SK-N-SH treated with all-trans-retinoic acid at 6 μM for 48 hours (cell line): ENCODE data around the gene CRTC3.

Source experiments
- ATAC-seq: fragments of 200-7000 bp; cut with Tn5 transposase; 3 replicates; pipeline ENCODE4 v1.9.1; 2020; ENCODE audit warnings: mild to moderate bottlenecking, moderate library complexity
- ARNTL ChIP-seq: fragments of 450-650 bp; formaldehyde crosslinking; IDR thresholded peaks from 2 replicates; pipeline ENCODE4 v1.5.0; 2020; ENCODE audit warnings: low read depth, mild to moderate bottlenecking, moderate library complexity, borderline replicate concordance
- CSDC2 ChIP-seq: fragments of 250-450 bp; sonication (Bioruptor Pico); IDR thresholded peaks from 2 replicates; pipeline ENCODE4 v1.5.0; 2020; ENCODE audit warnings: mild to moderate bottlenecking, moderate library complexity
- ESRRG ChIP-seq: fragments of 250-450 bp; sonication (Bioruptor Pico); IDR thresholded peaks from 2 replicates; pipeline ENCODE4 v1.6.1; 2021; ENCODE audit warnings: mild to moderate bottlenecking
- GLIS3 ChIP-seq: fragments of 250-450 bp; sonication (Bioruptor Pico); IDR thresholded peaks from 2 replicates; pipeline ENCODE4 v1.5.0; 2020; ENCODE audit warnings: mild to moderate bottlenecking, moderate library complexity
- ISL1 ChIP-seq: fragments of 250-450 bp; sonication (Bioruptor Pico); IDR thresholded peaks from 2 replicates; pipeline ENCODE4 v2.1.2; 2022; ENCODE audit warnings: mild to moderate bottlenecking, moderate library complexity
- OSR1 ChIP-seq: fragments of 250-450 bp; sonication (Bioruptor Pico); IDR thresholded peaks from 2 replicates; pipeline ENCODE4 v1.8.0; 2022; ENCODE audit warnings: moderate library complexity, mild to moderate bottlenecking, inconsistent platforms
- POU6F1 ChIP-seq: fragments of 250-450 bp; sonication (Bioruptor Pico); IDR thresholded peaks from 2 replicates; pipeline ENCODE4 v1.8.0; 2021; ENCODE audit warnings: low read depth, mild to moderate bottlenecking, moderate library complexity, borderline replicate concordance
- PPARA ChIP-seq: fragments of 250-450 bp; sonication (Bioruptor Pico); IDR thresholded peaks from 2 replicates; pipeline ENCODE4 v1.5.0; 2020; ENCODE audit warnings: mild to moderate bottlenecking, borderline replicate concordance
- RARB ChIP-seq: fragments of 250-450 bp; sonication (Bioruptor Pico); IDR thresholded peaks from 2 replicates; pipeline ENCODE4 v1.8.0; 2021; ENCODE audit warnings: mild to moderate bottlenecking, moderate library complexity
- SNAI2 ChIP-seq: fragments of 250-450 bp; sonication (Bioruptor Pico); IDR thresholded peaks from 2 replicates; pipeline ENCODE4 v1.5.0; 2020; ENCODE audit warnings: mild to moderate bottlenecking, moderate library complexity
- TCF4 ChIP-seq: fragments of 250-450 bp; sonication (Bioruptor Pico); IDR thresholded peaks from 2 replicates; pipeline ENCODE4 v1.8.0; 2021; ENCODE audit warnings: mild to moderate bottlenecking, moderate library complexity, borderline replicate concordance
- TOX ChIP-seq: fragments of 250-450 bp; sonication (Bioruptor Pico); IDR thresholded peaks from 2 replicates; pipeline ENCODE4 v1.8.0; 2021; ENCODE audit warnings: mild to moderate bottlenecking, moderate library complexity, borderline replicate concordance
- TSHZ2 ChIP-seq: fragments of 250-450 bp; sonication (Bioruptor Pico); IDR thresholded peaks from 2 replicates; pipeline ENCODE4 v1.5.0; 2020; ENCODE audit warnings: mild to moderate bottlenecking, moderate library complexity
- ZFP3 ChIP-seq: fragments of 250-450 bp; sonication (Bioruptor Pico); IDR thresholded peaks from 2 replicates; pipeline ENCODE4 v1.5.0; 2020; ENCODE audit warnings: mild to moderate bottlenecking, moderate library complexity
- ZFP30 ChIP-seq: fragments of 450-650 bp; formaldehyde crosslinking; IDR thresholded peaks from 2 replicates; pipeline ENCODE4 v1.5.0; 2022; ENCODE audit warnings: mild to moderate bottlenecking, moderate library complexity
- ZNF565 ChIP-seq: fragments of 450-650 bp; formaldehyde crosslinking; conservative IDR thresholded peaks from 2 replicates; pipeline ENCODE4 v1.5.0; 2020; ENCODE audit warnings: low read depth, mild to moderate bottlenecking, moderate library complexity
- ZNF70 ChIP-seq: fragments of 450-650 bp; formaldehyde crosslinking; IDR thresholded peaks from 2 replicates; pipeline ENCODE4 v1.5.0; 2020; ENCODE audit warnings: mild to moderate bottlenecking, moderate library complexity
- ZNF8 ChIP-seq: fragments of 450-650 bp; formaldehyde crosslinking; IDR thresholded peaks from 2 replicates; pipeline ENCODE4 v1.5.0; 2020; ENCODE audit warnings: mild to moderate bottlenecking, moderate library complexity
- TF ChIP-seq, protein P1 (sequence below): fragments of 250-450 bp; sonication (Bioruptor Pico); IDR thresholded peaks from 2 replicates; pipeline ENCODE4 v1.5.1; 2020; ENCODE audit warnings: low read depth, mild to moderate bottlenecking, moderate library complexity
- TF ChIP-seq, protein P2 (sequence below): fragments of 250-450 bp; sonication (Bioruptor Pico); IDR thresholded peaks from 2 replicates; pipeline ENCODE4 v1.5.1; 2021; ENCODE audit warnings: mild to moderate bottlenecking, moderate library complexity

CRTC3 gene

DNA sequence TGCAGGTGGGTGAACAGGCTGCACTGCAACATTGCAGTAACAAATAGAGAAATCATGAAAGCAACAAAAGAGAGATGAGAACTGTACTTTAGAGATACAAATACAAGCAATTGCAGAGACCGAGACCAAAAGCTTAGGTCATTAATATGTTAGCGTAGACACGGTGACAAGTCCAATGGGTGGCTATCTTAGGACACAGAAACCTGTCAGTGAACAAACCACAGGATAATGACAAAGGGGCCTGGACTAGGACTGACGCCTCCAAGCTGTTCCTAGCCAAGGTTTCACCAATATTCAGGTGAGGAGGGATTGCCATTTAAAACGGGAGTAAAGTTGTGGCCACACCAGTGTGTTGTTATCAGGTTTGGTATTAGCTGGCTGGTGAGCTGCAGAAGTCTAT is 145.7 kb downstream of the CRTC3 start:
- TF ChIP-seq ISL1 (CRISPR knock-in tag) = no peak
- no peak for TF ChIP-seq POU6F1 (CRISPR knock-in tag)
- no peak for TF ChIP-seq GLIS3 (CRISPR knock-in tag)
- TF ChIP-seq, all 23 proteins: peak for 0
- ATAC-seq = no peak

DNA sequence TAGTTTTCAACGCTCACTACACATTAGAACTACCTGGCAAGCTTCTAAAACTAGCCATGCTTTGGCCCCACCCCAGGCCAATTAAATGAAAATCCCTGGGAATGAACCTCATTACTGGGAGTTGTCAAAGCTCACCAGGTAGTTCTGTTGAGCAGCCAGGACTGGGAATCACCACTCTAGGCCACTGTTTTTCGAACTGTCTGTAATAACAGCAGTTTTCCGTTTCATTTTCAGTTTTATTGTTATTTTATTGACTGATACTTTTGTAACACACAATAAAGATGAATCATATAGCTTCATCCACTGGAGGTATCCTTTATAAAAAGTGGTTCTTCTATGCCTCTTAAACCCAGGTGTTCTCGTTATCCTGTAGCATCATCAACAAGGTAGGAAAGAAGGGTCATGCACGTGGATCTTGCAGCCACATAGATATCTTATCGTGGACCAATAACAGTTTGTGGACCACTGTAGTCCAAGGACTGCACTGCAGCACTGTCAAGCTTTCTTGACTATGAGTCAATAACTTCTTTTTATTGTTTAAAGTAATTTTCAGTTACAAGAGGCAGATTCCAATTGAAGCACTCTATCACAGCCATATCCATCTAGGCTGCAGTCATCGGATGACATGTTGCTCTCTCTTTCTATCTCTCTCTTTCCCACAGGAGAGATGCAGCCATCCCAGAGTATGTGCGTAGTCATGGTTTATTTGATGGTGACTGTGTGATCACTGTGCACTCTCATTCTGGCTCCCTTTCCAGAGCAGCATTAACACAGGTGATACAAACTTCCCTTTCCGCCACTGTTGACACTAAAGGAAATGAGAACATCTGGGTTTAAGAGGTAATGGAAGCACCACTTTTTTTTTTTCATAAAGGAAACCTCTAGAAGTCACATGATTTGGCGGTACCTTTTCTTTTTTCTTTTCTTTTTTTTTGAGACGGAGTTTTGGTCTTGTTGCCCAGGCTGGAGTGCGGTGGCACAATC is 148.4 kb downstream of the CRTC3 start:
- TF ChIP-seq OSR1 (CRISPR knock-in tag) (no peak), ZFP30 (CRISPR knock-in tag) (no peak), RARB (CRISPR knock-in tag) (no peak), POU6F1 (CRISPR knock-in tag) (no peak), ARNTL (no peak), SNAI2 (no peak), ESRRG (CRISPR knock-in tag) (no peak), CSDC2 (CRISPR knock-in tag) (no peak), TSHZ2 (CRISPR knock-in tag) (no peak), TOX (CRISPR knock-in tag) (no peak), ISL1 (CRISPR knock-in tag) (no peak)
- TF ChIP-seq, protein P1, sequence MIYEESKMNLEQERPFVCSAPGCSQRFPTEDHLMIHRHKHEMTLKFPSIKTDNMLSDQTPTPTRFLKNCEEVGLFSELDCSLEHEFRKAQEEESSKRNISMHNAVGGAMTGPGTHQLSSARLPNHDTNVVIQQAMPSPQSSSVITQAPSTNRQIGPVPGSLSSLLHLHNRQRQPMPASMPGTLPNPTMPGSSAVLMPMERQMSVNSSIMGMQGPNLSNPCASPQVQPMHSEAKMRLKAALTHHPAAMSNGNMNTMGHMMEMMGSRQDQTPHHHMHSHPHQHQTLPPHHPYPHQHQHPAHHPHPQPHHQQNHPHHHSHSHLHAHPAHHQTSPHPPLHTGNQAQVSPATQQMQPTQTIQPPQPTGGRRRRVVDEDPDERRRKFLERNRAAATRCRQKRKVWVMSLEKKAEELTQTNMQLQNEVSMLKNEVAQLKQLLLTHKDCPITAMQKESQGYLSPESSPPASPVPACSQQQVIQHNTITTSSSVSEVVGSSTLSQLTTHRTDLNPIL = no peak
- ATAC-seq = no peak

- ATAC-seq = no peak
- TF ChIP-seq OSR1 (CRISPR knock-in tag) = no peak
- no peak for TF ChIP-seq PPARA (CRISPR knock-in tag)
- no peak for TF ChIP-seq POU6F1 (CRISPR knock-in tag)
- no peak for TF ChIP-seq SNAI2
- no peak for TF ChIP-seq ZFP3 (CRISPR knock-in tag)
- TF ChIP-seq ZNF8 (CRISPR knock-in tag) = no peak
- no peak for TF ChIP-seq GLIS3 (CRISPR knock-in tag)
- TF ChIP-seq ESRRG (CRISPR knock-in tag) = no peak
- TF ChIP-seq TOX (CRISPR knock-in tag) = no peak
- TF ChIP-seq TSHZ2 (CRISPR knock-in tag) = no peak
- no peak for TF ChIP-seq CSDC2 (CRISPR knock-in tag)
- TF ChIP-seq, protein P1 = no peak
- TF ChIP-seq ZFP30 (CRISPR knock-in tag) = no peak
- no peak for TF ChIP-seq ARNTL
- TF ChIP-seq ZNF565 (CRISPR knock-in tag) = no peak
- no peak for TF ChIP-seq RARB (CRISPR knock-in tag)
- no peak for TF ChIP-seq ZNF70 (CRISPR knock-in tag)
- TF ChIP-seq, protein P2, sequence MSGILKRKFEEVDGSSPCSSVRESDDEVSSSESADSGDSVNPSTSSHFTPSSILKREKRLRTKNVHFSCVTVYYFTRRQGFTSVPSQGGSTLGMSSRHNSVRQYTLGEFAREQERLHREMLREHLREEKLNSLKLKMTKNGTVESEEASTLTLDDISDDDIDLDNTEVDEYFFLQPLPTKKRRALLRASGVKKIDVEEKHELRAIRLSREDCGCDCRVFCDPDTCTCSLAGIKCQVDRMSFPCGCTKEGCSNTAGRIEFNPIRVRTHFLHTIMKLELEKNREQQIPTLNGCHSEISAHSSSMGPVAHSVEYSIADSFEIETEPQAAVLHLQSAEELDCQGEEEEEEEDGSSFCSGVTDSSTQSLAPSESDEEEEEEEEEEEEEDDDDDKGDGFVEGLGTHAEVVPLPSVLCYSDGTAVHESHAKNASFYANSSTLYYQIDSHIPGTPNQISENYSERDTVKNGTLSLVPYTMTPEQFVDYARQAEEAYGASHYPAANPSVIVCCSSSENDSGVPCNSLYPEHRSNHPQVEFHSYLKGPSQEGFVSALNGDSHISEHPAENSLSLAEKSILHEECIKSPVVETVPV (CRISPR knock-in tag) = no peak
- no peak for TF ChIP-seq TCF4 (CRISPR knock-in tag)
- TF ChIP-seq, all 23 proteins: peak for 0
Observed at GRCh38 chr15:90679959-90680358, 150.2 kb downstream of the CRTC3 start.
